Stomach (tissue), 9 donors: ENCODE measurements around the gene ARHGAP26. TPM values are rescaled to one million over a fixed set of nuclear protein-coding genes. Genes with fewer than 3 reads are reported as not detected.

Experiments used
- DNase-seq, 2 donors: peaks; one replicate each; pipeline versions ENCODE4 v3.0.0 to v3.0.0-alpha.2; 2013 to 2019
- H3K27ac ChIP-seq, 5 donors: fragments of 200-600 bp in 4 of 5; sonication (generic) in 4 of 5; one replicate each; pipeline ENCODE4 v1.5.1; 2013 to 2019; ENCODE audit warnings: mild to moderate bottlenecking in 1 of 5, moderate library complexity in 1 of 5
- H3K27me3 ChIP-seq, 3 donors: fragments of 200-600 bp; sonication (generic); one replicate each; pipeline ENCODE4 v1.5.1; 2017 to 2019; ENCODE audit warnings: mixed run types in 1 of 3
- H3K36me3 ChIP-seq, 4 donors: fragments of 200-600 bp; sonication (generic); 1 replicate in 3 of 4; 2 replicates in 1 of 4; pipeline ENCODE4 v1.5.1; 2016 to 2019
- H3K4me1 ChIP-seq, 4 donors: fragments of 200-600 bp; sonication (generic); one replicate each; pipeline ENCODE4 v1.5.1; 2016 to 2019
- H3K4me3 ChIP-seq, 4 donors: fragments of 200-600 bp; sonication (generic) in 3 of 4; one replicate each; pipeline ENCODE4 v1.5.1; 2016 to 2019; ENCODE audit warnings: mild to moderate bottlenecking in 1 of 4
- H3K9me3 ChIP-seq, 4 donors: fragments of 200-600 bp; sonication (generic); one replicate each; pipeline ENCODE4 v1.5.1; 2016 to 2019
- EP300 ChIP-seq: sonication (generic); formaldehyde crosslinking; IDR thresholded peaks from one replicate; pipeline ENCODE4 v1.6.1; 2017; ENCODE audit warnings: antibody characterized with exemption
- POLR2A ChIP-seq, 4 donors: fragments of 450-650 bp; IDR thresholded peaks; one replicate each; pipeline ENCODE4 v1.6.1; 2016; ENCODE audit warnings: antibody characterized with exemption in 4 of 4, control low read depth in 2 of 4, mild to moderate bottlenecking in 1 of 4, moderate library complexity in 1 of 4
- POLR2AphosphoS5 ChIP-seq, 3 donors: sonication (generic); formaldehyde crosslinking; IDR thresholded peaks; one replicate each; pipeline ENCODE4 v1.6.1; 2016; ENCODE audit warnings: antibody characterized with exemption in 3 of 3
- WGBS, 5 donors: extraction: QIAGEN DNeasy Blood & Tissue Kit in 3 of 5; methylation state at CpG; one replicate each; pipeline versions ENCODE4 v1.1.5 to v1.1.7; 2013 to 2018; 5-methylcytosine and 5-hydroxymethylcytosine counted together
- intact Hi-C: fragments of 100-400 bp; cut with DNase I; formaldehyde crosslinking; loops from one replicate; pipeline ENCODE4 v1.15.1; 2023; ENCODE audit warnings: low total_unique reads
- polyA plus RNA-seq, 3 donors: library from polyadenylated mRNA; stranded (reverse); fragments of 200-250 nt; gene quantifications; one replicate each; pipeline ENCODE4 v1.2.3, GENCODE V29; 2013
- total RNA-seq, 5 donors: library from RNA; depleted of rRNA; stranded (reverse); fragments of >200 nt; gene quantifications; one replicate each; pipeline versions ENCODE4 v1.1.0 to v1.2.3, GENCODE V29; 2014 to 2016
- TF ChIP-seq, protein P1 (sequence below), 7 experiments: fragments of 450-650 bp in 4 of 7; fragments of 200-600 bp in 3 of 7; sonication (generic) in 3 of 7; IDR thresholded peaks; one replicate each; pipeline ENCODE4 v1.5.1; 2016 to 2019; ENCODE audit warnings: antibody characterized with exemption in 7 of 7, control low read depth in 2 of 7, mild to moderate bottlenecking in 1 of 7
- donor health status: healthy with polysubstance abuse.
- donor health status: Bipolar disorder and iron deficiency.
- donor health status: healthy.

ARHGAP26 gene
- total and polyA plus RNA-seq, 8 donors, result 4.0 to 115 (median 34.1) TPM

DNA sequence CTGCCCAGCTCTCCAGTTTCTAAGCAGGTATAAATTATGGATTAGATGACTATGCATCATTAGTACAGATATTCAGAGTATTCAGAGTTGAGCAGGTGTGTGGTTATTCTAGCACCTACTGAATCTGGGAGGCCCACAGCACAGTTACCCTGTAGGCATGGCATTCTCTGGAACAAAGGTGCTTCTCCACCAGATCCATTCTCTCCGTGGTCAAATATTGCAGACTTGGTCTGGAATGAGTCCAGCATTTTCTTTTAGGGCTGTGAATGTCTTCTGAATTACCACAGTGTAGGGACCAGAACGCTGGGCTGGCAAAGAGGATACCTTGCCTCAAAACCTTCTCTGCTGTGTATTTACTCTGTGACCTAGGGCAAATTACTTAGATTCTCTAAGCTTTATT, 116.8 kb downstream of the ARHGAP26 start:
- Histone ChIP-seq H3K4me1 (peaks cover 0 to 27% (median 0%) of the 10 kb centered on the region in 4 donors), H3K9me3 (no peaks in the 10 kb centered on the region), H3K27ac (no peak overlapping the region), H3K36me3 (peaks cover 0 to 23% (median 9%) of the 10 kb centered on the region in 4 donors), H3K27me3 (no peaks in the 10 kb centered on the region), H3K4me3 (no peak overlapping the region)
- no peak for TF ChIP-seq POLR2A (IDR thresholded peaks at IDR 0.05)
- TF ChIP-seq, protein P1, sequence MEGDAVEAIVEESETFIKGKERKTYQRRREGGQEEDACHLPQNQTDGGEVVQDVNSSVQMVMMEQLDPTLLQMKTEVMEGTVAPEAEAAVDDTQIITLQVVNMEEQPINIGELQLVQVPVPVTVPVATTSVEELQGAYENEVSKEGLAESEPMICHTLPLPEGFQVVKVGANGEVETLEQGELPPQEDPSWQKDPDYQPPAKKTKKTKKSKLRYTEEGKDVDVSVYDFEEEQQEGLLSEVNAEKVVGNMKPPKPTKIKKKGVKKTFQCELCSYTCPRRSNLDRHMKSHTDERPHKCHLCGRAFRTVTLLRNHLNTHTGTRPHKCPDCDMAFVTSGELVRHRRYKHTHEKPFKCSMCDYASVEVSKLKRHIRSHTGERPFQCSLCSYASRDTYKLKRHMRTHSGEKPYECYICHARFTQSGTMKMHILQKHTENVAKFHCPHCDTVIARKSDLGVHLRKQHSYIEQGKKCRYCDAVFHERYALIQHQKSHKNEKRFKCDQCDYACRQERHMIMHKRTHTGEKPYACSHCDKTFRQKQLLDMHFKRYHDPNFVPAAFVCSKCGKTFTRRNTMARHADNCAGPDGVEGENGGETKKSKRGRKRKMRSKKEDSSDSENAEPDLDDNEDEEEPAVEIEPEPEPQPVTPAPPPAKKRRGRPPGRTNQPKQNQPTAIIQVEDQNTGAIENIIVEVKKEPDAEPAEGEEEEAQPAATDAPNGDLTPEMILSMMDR (IDR thresholded peaks at IDR 0.05), result no peak
- no peak for TF ChIP-seq POLR2AphosphoS5 (IDR thresholded peaks at IDR 0.05)
- no peak for TF ChIP-seq EP300
- intact Hi-C loops, result no loop called here
- WGBS, 5 donors, result 36 to 60% (median 39%) methylated on average over 2 of the region's 2 CpGs
- no peak for DNase-seq

DNA sequence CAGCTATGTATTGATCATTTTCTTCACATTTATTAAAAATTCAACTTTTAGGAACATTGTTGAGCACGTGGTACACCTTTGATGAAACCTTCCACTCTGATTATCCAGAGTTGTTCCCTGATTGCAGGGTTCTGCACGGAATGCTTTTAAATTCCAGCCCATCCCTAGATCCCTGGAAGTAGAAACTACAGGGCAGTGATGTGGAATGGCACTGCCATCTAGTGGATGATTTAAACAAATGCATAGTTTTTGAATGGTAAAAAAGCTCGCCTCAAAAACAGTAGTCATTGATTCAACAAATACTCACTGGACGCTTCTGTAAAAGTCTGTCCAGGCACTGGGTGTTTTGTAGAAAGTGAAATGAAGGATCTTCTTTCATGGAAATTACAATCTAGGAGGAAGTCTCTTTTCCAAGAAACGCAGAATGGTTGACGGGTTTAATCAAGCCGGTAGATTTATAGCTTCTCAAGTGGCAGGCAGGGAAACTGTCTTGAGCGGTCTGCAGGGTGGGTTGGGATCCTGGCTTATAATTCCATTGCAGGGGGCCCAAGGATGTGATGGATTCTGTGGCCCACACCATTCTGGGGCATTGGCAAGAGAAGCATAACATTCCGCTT, 118.4 kb downstream of the ARHGAP26 start:
- Histone ChIP-seq H3K27me3 (no peaks in the 10 kb centered on the region), H3K4me3 (no peak overlapping the region), H3K9me3 (no peaks in the 10 kb centered on the region), H3K36me3 (peaks cover 0 to 8% (median 3%) of the 10 kb centered on the region in 4 donors), H3K27ac (no peak overlapping the region), H3K4me1 (peaks cover 0 to 14% (median 0%) of the 10 kb centered on the region in 4 donors)
- 40 to 53% (median 48%) methylated on average over 9 of the region's 9 CpGs for WGBS, 5 donors
- intact Hi-C loops, result no loop called here
- no peak for TF ChIP-seq POLR2A (IDR thresholded peaks at IDR 0.05)
- TF ChIP-seq, protein P1 (IDR thresholded peaks at IDR 0.05), result peak in 5 of 7 experiments; percentile 36 to 77 (median 68)
- peak in 1 of 3 donors; percentile 8 for TF ChIP-seq POLR2AphosphoS5 (IDR thresholded peaks at IDR 0.05)
- TF ChIP-seq EP300, result no peak
- DNase-seq, result peak in 1 of 2 donors; percentile 81

- Histone ChIP-seq H3K4me1 (peaks cover 0 to 34% (median 6%) of the 10 kb centered on the region in 4 donors), H3K36me3 (peaks cover 0 to 27% (median 13%) of the 10 kb centered on the region in 4 donors), H3K4me3 (no peak overlapping the region), H3K27me3 (no peaks in the 10 kb centered on the region), H3K27ac (no peak overlapping the region), H3K9me3 (no peaks in the 10 kb centered on the region)
- intact Hi-C loops, result no loop called here
- TF ChIP-seq POLR2A (IDR thresholded peaks at IDR 0.05) (no peak), EP300 (no peak), POLR2AphosphoS5 (IDR thresholded peaks at IDR 0.05) (no peak)
- TF ChIP-seq, protein P1 (IDR thresholded peaks at IDR 0.05), result no peak
- 76 to 87% (median 82%) methylated on average over 3 of the region's 3 CpGs for WGBS, 5 donors
- DNase-seq, result no peak
Measured at GRCh38 chr5:142892021-142892420, 121.8 kb downstream of the ARHGAP26 start.

DNA sequence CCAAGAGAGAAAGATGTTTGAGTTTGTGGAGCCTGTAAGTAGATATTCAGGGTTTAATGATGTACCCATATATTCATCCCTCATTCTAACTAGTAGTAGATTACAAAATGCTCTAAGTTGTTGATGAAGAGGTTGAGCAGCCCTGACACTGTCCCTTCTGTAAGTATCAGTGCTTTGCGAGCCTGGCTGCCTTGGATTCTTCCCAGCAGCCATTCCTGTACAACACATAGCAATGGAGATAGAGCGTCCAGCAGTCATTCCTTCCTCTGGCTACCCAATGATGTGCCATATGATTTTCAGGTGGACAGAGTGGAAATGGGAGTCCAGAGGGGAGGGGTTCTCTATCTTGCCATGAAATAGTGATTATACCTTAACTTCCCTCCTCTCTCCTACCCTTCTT, 124.1 kb downstream of the ARHGAP26 start:
- no peak for DNase-seq
- TF ChIP-seq, protein P1 (IDR thresholded peaks at IDR 0.05), result no peak
- TF ChIP-seq POLR2AphosphoS5 (IDR thresholded peaks at IDR 0.05) (no peak), EP300 (no peak), POLR2A (IDR thresholded peaks at IDR 0.05) (no peak)
- peaks cover 0 to 25% (median 6%) of the 10 kb centered on the region in 4 donors for H3K4me1 ChIP-seq
- no peak overlapping the region for H3K4me3 ChIP-seq
- intact Hi-C loops, result no loop called here
- H3K27me3 ChIP-seq, result no peaks in the 10 kb centered on the region
- H3K36me3 ChIP-seq, result peaks cover 0 to 42% (median 29%) of the 10 kb centered on the region in 4 donors
- H3K27ac ChIP-seq, result no peak overlapping the region
- 91 to 96% (median 94%) methylated on average over 2 of the region's 2 CpGs for WGBS, 5 donors
- H3K9me3 ChIP-seq, result no peaks in the 10 kb centered on the region
